HepG2 (cell line): ENCODE results near the gene FTCD. TPM values are rescaled to one million over a fixed set of nuclear protein-coding genes. Genes with fewer than 3 reads are reported as not detected.

Experiments
- ATAC-seq: fragments of 200-7000 bp; cut with Tn5 transposase; 3 replicates; pipeline ENCODE4 v1.9.1; 2020; ENCODE audit warnings: mild to moderate bottlenecking, moderate library complexity
- BruUV-seq: library from RNA; stranded (reverse); fragments of 400-500 nt; replicated peaks from 2 replicates; lab custom pipeline; 2021; lab: Mats Ljungman, UMichigan
- CTCF ChIA-PET: fragments of 300-600 bp; formaldehyde crosslinking; extraction: SDS; loops from one replicate; lab custom pipeline; 2021; ENCODE audit warnings: low total read pairs, inconsistent platforms, low intra/inter-chr PET ratio; lab: Yijun Ruan, JAX
- POLR2A ChIA-PET: fragments of 350-600 bp; sonication (Branson Sonifier 250); formaldehyde crosslinking; loops from one replicate; lab custom pipeline; 2020; ENCODE audit warnings: antibody characterized with exemption, inconsistent platforms; lab: Yijun Ruan, JAX
- DNase-seq: peaks from one replicate; pipeline ENCODE4 v3.0.0-alpha.2; 2015; ENCODE audit warnings: low spot score
- FAIRE-seq: peaks from 3 replicates; lab custom pipeline; 2011; peaks lifted over from hg19 to GRCh38; lab: Jason Lieb, UNC
- H2AFZ ChIP-seq: one replicate; pipeline ENCODE4 v1.6.1; 2011; ENCODE audit warnings: low read length, inconsistent platforms
- H3K27ac ChIP-seq: fragments of 300-600 bp; 3 replicates; pipeline ENCODE4 v1.8.0; 2011; ENCODE audit warnings: mixed run types, mild to moderate bottlenecking, mixed read lengths, low read length, inconsistent platforms; ENCODE audit not compliant: insufficient read depth; ENCODE audit errors: extremely low read length
- H3K27me3 ChIP-seq, 2 experiments: fragments of 200-600 bp in 1 of 2; 2 replicates in 1 of 2; 3 replicates in 1 of 2; pipeline versions ENCODE4 v1.6.0 to v1.8.0; 2011; ENCODE audit warnings: low read length in 2 of 2, mild to moderate bottlenecking in 2 of 2, moderate library complexity in 2 of 2, inconsistent platforms in 1 of 2; ENCODE audit not compliant: insufficient read depth in 2 of 2, control insufficient read depth in 1 of 2
- H3K36me3 ChIP-seq, 2 experiments: fragments of 200-600 bp in 1 of 2; replicated peaks in 1 of 2; 2 replicates in 1 of 2; 3 replicates in 1 of 2; pipeline versions ENCODE4 v1.5.1 to v1.8.0; 2011; ENCODE audit warnings: low read length in 2 of 2, inconsistent platforms in 1 of 2; ENCODE audit not compliant: insufficient read depth in 2 of 2, control insufficient read depth in 1 of 2
- H3K4me1 ChIP-seq: 2 replicates; pipeline ENCODE4 v1.5.1; 2012; ENCODE audit warnings: low read length, inconsistent platforms; ENCODE audit not compliant: insufficient read depth
- H3K4me2 ChIP-seq: 2 replicates; pipeline ENCODE4 v1.6.0; 2011; ENCODE audit warnings: low read depth, low read length, inconsistent platforms
- H3K4me3 ChIP-seq, 3 experiments: fragments of 200-600 bp in 1 of 3; sonication (generic), shearing (Covaris generic) in 1 of 3; replicated peaks in 1 of 3; 2 replicates each; pipeline ENCODE4 v1.5.1; 2011 to 2016; ENCODE audit warnings: low read length in 3 of 3, inconsistent platforms in 2 of 3, low read depth in 2 of 3, mild to moderate bottlenecking in 2 of 3, control low read depth in 1 of 3, mixed read lengths in 1 of 3; ENCODE audit not compliant: insufficient read depth in 1 of 3
- H3K79me2 ChIP-seq: one replicate; pipeline ENCODE4 v1.6.1; 2011; ENCODE audit warnings: low read length, inconsistent platforms; ENCODE audit not compliant: insufficient read depth
- H3K9ac ChIP-seq: 2 replicates; pipeline ENCODE4 v1.6.0; 2011; ENCODE audit warnings: mild to moderate bottlenecking, low read depth, low read length, inconsistent platforms; ENCODE audit not compliant: insufficient read depth
- H3K9me3 ChIP-seq: 2 replicates; pipeline ENCODE4 v1.5.1; 2012; ENCODE audit warnings: mild to moderate bottlenecking, low read length
- H4K20me1 ChIP-seq: 2 replicates; pipeline ENCODE4 v1.6.0; 2011; ENCODE audit warnings: inconsistent platforms, mild to moderate bottlenecking, low read length, moderate library complexity; ENCODE audit not compliant: insufficient read depth
- ONECUT2 ChIP-seq: sonication (generic); formaldehyde crosslinking; IDR thresholded peaks from 2 replicates; pipeline ENCODE4 v1.4.0; 2020; ENCODE audit warnings: missing genetic modification reagents
- ZFP36L1 ChIP-seq: sonication (generic); formaldehyde crosslinking; IDR thresholded peaks from 2 replicates; pipeline ENCODE4 v1.8.0; 2022; ENCODE audit warnings: mild to moderate bottlenecking, missing genetic modification reagents, moderate library complexity
- ZNF468 ChIP-seq: sonication (generic); formaldehyde crosslinking; IDR thresholded peaks from 2 replicates; pipeline ENCODE4 v1.8.0; 2022; ENCODE audit warnings: mild to moderate bottlenecking, moderate library complexity, missing genetic modification reagents
- ZNF674 ChIP-seq: sonication (generic); formaldehyde crosslinking; IDR thresholded peaks from 2 replicates; pipeline ENCODE4 v1.5.0; 2020; ENCODE audit warnings: low read depth, mild to moderate bottlenecking, missing genetic modification reagents
- WGBS: methylation state at CpG from one replicate; pipeline ENCODE4 v1.1.6; 2017; ENCODE audit warnings: low lambda C conversion rate; 5-methylcytosine and 5-hydroxymethylcytosine counted together
- in situ Hi-C: cut with HindIII; loops from 2 replicates; pipeline ENCODE4 v1.10.0; 2017; ENCODE audit warnings: low pct_unique_long_range_greater_than_20kb; ENCODE audit not compliant: extremely low pct_ligation_motif_present
- intact Hi-C: fragments of 100-400 bp; cut with micrococcal nuclease; formaldehyde crosslinking; loops from one replicate; pipeline ENCODE4 v1.10.0; 2022; ENCODE audit not compliant: unreplicated experiment
- polyA plus RNA-seq, 8 experiments: library from polyadenylated mRNA; depleted of rRNA in 3 of 8; stranded (reverse) in 7 of 8; unstranded in 1 of 8; fragments of >200 nt; fragmentation: Illumina TruSeq in 4 of 8; extraction: Trizol in 4 of 8; gene quantifications; 2 replicates each; pipeline versions ENCODE4 v1.2.1 to v1.2.3, GENCODE V29; 2011 to 2016; ENCODE audit warnings: low read depth in 4 of 8, missing spikeins in 1 of 8, mixed read lengths in 1 of 8; ENCODE audit not compliant: insufficient read depth in 1 of 8
- total RNA-seq, 5 experiments: library from RNA; depleted of rRNA; stranded (reverse); fragments of >200 nt; fragmentation: Illumina TruSeq; extraction: Trizol; gene quantifications; 2 replicates each; pipeline ENCODE4 v1.2.3, GENCODE V29; 2016; ENCODE audit warnings: low read depth in 1 of 5
- TF ChIP-seq, protein P1 (sequence below): IDR thresholded peaks from 2 replicates; pipeline ENCODE4 v1.6.1; 2018; ENCODE audit warnings: missing genetic modification reagents

FTCD gene
- total and polyA plus RNA-seq, 2 of the 13 experiments (the other 11 are each of a cell fraction or from before 2014, with no cell fraction given): 75.7 to 105 TPM

DNA sequence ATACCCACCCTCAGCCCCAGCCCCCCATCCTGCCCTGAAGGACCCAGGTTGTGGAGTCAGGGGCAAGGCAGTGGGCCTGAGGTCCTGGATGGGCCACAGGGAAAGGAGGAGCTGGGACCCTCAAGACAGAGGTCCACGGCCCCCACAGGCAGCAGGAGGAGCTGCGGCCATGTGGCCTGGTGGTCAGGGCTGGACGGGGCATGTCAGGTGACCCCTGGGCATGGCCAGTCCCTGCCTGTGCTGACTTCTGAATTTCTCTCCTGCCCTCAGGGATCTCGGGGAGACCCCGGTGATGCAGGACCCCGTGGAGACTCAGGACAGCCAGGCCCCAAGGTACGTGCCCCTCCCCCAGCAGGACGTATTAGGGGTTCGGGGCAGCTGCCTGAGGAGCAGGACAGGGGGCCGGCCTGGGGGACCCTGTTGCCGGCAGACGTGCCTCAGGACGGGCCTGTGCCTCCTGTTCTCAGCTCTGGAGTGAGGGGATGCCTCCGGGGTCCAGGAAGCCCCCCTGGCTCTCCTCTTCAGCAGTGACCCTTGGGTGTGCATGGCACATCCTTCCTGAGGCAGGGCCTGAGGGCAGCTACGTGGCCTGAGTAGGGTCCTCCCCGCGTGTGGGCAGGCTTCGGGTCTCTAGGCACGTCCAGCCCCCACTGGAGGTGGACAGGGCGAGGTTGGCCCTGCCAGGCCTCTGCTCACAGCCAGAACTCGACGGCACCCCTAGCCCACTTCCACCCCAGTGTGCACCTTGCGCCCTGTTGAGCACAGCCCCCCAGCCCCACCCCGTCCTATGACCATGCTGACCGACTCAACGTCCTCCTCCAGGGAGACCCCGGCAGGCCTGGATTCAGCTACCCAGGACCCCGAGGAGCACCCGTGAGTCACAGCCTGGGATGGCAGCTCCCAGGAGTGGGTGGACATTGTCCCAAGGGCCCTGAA, 33.8 kb downstream of the FTCD start:
- no peak overlapping the region for H3K27ac ChIP-seq
- no peak for TF ChIP-seq ZFP36L1 (CRISPR knock-in tag)
- TF ChIP-seq ZNF674 (CRISPR knock-in tag): no peak
- TF ChIP-seq, protein P1, sequence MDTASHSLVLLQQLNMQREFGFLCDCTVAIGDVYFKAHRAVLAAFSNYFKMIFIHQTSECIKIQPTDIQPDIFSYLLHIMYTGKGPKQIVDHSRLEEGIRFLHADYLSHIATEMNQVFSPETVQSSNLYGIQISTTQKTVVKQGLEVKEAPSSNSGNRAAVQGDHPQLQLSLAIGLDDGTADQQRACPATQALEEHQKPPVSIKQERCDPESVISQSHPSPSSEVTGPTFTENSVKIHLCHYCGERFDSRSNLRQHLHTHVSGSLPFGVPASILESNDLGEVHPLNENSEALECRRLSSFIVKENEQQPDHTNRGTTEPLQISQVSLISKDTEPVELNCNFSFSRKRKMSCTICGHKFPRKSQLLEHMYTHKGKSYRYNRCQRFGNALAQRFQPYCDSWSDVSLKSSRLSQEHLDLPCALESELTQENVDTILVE (CRISPR knock-in tag): no peak
- no peak for TF ChIP-seq ONECUT2 (CRISPR knock-in tag)
- TF ChIP-seq ZNF468 (CRISPR knock-in tag): no peak
- H3K36me3 ChIP-seq: no peaks in the 10 kb centered on the region
- peaks cover 3 to 31% of the 10 kb centered on the region in 2 experiments; a peak in 3 of 5 replicates for H3K27me3 ChIP-seq
- 49% methylated on average over 5 of the region's 29 CpGs for WGBS
- H3K79me2 ChIP-seq: no peaks in the 10 kb centered on the region
- intact Hi-C loops (no loop called here), in situ Hi-C loops (loop anchor here (5.0 kb wide), 1 partner anchor 149 kb away; no protein-coding TSS in a partner anchor)
- H3K4me3 ChIP-seq: no peak overlapping the region
- H3K4me1 ChIP-seq: no peaks in the 10 kb centered on the region
- DNase-seq: no peak
- no peaks in the 10 kb centered on the region for H3K9me3 ChIP-seq
- CTCF ChIA-PET: no interaction called here
- no peak overlapping the region for H3K4me2 ChIP-seq
- no peaks in the 10 kb centered on the region for H4K20me1 ChIP-seq
- no peak for FAIRE-seq
- no TSS peak for BruUV-seq
- no peak for ATAC-seq
- no peak overlapping the region for H3K9ac ChIP-seq
- POLR2A ChIA-PET: no interaction called here
- H2AFZ ChIP-seq: no peak overlapping the region
